Retinal pigment epithelial cell (primary cell): ENCODE results near the gene OR4M2.
"Not testable (repeated sequence)": the region's sequence is repeated elsewhere in the genome, so short reads cannot be mapped to it uniquely, and the experiment has no call there.

ENCODE experiments used
- DNase-seq: peaks from one replicate; pipeline ENCODE4 v3.0.0-alpha.2; 2010; ENCODE audit warnings: low read depth
- H3K4me3 ChIP-seq: 2 replicates; pipeline ENCODE4 v1.5.1; 2011; ENCODE audit warnings: mild to moderate bottlenecking, low read length, control low read depth, moderate library complexity

Gene OR4M2, protein sequence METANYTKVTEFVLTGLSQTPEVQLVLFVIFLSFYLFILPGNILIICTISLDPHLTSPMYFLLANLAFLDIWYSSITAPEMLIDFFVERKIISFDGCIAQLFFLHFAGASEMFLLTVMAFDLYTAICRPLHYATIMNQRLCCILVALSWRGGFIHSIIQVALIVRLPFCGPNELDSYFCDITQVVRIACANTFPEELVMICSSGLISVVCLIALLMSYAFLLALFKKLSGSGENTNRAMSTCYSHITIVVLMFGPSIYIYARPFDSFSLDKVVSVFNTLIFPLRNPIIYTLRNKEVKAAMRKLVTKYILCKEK

DNA sequence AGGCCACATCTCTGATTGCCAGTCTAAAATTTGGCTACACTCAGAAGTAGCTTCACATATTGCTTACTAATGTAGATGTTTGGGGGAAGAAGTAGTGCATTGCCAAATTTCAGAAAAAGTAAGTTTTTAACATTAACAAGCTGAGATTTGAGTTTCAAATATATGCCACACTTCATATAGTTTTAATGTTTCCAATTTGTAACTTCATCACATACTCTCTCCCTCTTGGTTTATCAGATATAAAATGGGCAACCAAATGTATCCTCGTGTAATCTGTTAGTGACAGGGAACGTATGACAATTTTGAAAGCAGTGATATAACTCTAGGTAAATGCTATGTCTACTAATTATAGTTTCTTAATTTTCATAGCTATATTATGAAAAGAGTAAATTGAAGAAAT is at the start of gene OR4M2:
Gene OR4M2 (plus strand): TSS at position 301 of the 400 bp plus-strand sequence. CDS start 98 bp downstream, at position 399.
- not testable (repeated sequence) for DNase-seq, H3K4me3 ChIP-seq

GRCh38 chr15:22069267-22069666 is 11.1 kb upstream of the OR4M2 start:
- DNase-seq, H3K4me3 ChIP-seq: not testable (repeated sequence)

DNA sequence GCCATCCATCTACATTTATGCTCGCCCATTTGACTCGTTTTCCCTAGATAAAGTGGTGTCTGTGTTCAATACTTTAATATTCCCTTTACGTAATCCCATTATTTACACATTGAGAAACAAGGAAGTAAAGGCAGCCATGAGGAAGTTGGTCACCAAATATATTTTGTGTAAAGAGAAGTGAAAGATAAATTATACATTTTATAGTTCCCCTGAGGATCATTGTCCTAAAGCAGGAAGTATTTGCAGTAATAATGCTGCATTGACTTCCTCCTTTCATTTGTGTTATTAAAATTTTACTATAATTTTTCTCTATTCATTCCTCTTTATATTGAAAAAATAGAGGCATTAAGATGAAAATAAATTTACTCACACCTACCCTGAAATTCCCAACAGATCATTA is 1.1 kb downstream of the OR4M2 start:
- not testable (repeated sequence) for DNase-seq, H3K4me3 ChIP-seq

GRCh38 chr15:22098616-22099253 is 18.4 kb downstream of the OR4M2 start:
- H3K4me3 ChIP-seq, DNase-seq: not testable (repeated sequence)

DNA sequence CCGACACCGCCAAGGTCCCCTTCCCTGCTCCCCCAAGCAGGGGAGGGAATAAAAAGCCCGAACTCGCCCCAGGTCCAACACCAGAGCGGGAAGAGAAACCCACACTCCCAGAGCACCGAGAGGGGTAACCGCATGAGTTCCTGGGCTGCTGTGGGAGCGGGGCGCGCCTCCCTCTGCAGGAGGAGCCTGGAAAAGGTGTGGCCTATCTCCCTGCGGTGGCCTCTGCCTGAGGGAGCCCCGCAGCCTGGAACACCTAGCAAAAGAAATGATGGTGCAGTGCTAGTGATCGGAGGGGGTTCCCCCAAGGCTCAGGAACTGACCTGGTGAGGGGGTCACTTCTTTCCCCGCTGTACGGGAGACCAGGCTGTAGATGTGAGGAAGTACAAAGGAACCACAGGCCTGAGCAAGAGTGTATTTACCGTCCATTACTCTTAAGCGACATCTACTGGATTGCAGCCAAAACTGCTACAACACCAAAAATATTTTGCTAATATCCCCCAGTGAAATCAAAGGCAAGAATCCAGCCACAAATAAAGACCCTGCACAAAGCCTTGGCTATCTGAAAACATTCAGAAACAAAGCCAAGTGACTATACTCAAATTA is 19.1 kb downstream of the OR4M2 start:
- DNase-seq: not testable (repeated sequence)

DNA sequence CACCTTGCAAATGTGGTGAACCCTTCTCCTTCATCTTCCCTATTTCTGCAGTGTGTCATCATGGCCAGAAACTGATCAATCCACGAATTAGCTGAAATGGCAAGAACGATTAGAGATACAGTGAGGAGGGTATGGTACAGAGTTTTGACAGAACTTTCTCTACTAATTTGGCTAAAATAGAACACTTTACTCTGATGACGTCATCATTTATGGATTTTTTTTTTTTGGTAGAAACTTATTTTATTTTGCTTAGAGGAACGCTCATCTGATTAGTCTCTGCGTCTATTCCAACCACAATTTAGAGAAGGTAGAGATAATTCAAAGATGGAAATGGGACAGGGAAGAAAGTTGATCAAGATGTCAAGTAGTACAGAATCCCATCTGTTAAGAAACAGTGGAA is 41.7 kb downstream of the OR4M2 start:
- DNase-seq: not testable (repeated sequence)

More for the DNA sequence above, 19.1 kb downstream of the OR4M2 start:
- H3K4me3 ChIP-seq: not testable (repeated sequence)

More for the DNA sequence above, 41.7 kb downstream of the OR4M2 start:
- H3K4me3 ChIP-seq: not testable (repeated sequence)
